HL-60/S4 (cell line): Measurements from ENCODE around the gene KCNA1.

Source experiments
- in situ Hi-C: fragments of 300-500 bp; cut with MboI; formaldehyde crosslinking; loops from 2 replicates; pipeline ENCODE4 v1.14.3; 2022; ENCODE audit warnings: low sequenced_read_pairs

Gene KCNA1

DNA sequence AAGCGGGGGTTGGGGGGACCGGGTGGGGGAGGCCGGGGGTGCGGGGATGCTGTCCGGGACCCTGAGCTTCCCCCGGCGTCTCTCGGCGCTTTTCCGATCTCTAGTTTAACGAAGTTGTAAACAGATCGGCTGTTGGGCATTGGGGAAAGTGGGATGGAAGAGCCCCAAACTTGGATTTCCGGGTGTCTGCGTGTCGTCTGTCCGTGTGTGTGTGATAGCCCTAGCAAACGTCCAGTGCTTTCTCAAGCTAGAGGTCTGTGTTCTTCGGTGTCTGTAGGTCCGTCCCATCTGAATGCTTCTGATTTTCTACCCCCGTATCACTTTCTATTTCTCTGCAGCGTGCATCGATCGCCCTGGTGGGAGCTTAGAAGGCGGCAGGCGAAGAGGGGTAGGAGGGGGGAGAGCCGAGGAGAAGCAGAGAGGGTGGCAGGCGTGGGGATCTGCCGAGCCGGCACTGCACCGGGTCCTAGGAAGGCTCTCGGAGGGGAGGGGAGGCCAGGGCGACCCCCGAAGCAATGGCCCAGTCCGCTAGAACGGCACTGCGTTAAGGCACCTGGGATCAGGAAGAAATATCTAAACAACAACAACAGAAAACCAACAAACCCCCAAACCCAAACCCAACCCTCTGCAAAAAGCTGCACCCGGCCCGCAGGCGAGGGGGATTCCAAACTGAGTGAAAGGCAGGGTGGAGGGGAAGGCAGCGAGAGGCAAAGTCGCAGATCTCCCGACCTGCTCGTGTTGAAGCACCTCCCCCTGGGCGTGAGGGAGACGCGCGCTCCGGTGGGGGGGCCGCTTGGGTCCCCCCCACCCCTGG is 1.0 kb downstream of the KCNA1 start:
- in situ Hi-C loops: no loop called here

DNA sequence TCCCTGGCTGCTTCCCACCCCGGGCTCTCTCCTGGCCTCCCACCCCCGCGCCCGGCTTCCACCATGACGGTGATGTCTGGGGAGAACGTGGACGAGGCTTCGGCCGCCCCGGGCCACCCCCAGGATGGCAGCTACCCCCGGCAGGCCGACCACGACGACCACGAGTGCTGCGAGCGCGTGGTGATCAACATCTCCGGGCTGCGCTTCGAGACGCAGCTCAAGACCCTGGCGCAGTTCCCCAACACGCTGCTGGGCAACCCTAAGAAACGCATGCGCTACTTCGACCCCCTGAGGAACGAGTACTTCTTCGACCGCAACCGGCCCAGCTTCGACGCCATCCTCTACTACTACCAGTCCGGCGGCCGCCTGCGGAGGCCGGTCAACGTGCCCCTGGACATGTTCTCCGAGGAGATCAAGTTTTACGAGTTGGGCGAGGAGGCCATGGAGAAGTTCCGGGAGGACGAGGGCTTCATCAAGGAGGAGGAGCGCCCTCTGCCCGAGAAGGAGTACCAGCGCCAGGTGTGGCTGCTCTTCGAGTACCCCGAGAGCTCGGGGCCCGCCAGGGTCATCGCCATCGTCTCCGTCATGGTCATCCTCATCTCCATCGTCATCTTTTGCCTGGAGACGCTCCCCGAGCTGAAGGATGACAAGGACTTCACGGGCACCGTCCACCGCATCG is 1.8 kb downstream of the KCNA1 start:
- in situ Hi-C loops: no loop called here

DNA sequence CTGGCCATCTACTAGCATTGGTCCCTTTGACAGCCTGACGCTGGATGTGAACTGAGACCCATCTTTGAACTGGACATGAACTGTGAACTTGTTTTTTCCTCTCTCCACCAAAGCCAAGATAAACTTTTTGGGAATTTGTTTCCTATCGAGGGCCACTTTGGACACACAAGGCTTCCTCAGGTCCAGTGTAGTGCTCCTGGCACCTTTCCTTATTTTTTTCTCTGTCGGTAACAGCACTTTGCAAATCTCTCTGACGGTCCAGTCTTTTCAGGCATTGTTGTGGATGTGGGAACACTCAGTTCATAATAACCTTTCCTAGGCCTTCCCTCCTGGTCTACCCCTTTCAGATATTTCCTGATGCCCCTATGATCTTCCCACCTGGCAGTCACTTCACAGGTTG is 5.0 kb downstream of the KCNA1 start:
- in situ Hi-C loops: no loop called here

DNA sequence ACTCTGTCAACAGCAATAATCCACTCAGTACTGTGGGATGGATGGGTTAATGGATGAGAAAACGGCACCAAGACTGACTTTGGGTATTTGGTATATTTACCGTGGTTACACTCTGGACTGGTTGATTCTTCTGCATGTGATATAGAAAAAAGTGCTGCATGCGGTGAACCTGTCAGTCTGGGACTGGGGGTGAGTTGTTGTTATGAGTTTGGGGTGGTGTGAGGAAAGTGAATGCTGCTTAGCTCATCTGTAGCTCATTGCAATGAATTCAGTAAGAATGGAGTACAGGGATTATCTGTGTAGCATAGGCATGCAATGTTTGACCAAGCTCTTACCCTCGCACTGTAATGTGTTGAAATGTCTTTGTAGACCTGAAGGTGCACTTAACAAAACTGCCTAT is 6.0 kb downstream of the KCNA1 start:
- in situ Hi-C loops: no loop called here

DNA sequence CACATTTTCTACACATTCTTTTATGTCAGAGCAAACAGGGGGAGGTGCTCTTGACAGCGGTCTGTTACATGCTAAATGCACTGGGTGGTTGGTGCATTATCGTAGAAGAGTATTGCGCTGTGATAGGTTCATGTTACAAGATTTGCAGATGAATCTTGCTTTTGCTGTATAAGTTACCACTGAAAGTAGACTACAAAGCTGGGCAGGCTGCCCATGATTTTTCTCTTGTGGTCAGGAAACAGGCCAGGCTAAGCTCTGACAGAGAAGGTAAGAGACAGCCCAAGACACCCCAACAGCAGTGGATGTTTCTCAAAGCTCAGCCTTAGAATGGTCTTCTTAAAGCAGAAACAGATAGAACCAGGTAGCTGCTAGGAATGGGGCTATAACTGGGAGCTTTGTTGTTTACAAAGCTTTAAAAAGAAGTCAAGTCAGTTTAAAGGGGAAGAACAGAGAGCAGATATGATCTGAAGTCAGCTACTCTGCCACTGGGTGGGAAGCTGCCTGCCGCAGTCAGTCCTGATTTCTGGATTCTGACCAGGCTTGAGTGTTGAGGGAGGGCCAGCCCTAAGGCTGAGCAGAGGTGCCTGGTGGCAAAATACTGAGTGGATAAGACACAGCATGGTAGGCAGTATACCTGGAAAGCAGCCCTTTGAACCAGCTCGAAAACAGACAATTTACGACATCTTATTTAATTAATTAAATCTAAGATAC is 9.4 kb downstream of the KCNA1 start:
- in situ Hi-C loops: no loop called here

DNA sequence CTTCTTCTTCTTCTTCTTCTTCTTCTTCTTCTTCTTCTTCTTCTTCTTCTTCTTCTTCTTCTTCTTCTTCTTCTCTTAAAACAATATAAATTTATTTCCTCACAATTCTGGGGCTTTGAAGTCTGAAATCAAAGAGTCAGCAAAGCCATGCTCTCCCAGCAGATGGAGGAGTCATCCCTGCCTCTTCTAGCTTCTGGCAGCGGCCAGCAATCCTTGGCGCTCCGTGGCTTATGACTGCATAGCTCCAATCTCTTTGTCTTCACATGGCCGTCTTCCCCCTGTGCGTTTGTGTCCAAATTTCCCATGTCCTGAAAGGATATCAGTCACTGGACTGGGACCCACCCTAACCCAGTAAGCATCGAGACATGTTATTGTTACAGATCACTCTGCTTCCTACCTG is 22.9 kb downstream of the KCNA1 start:
- in situ Hi-C loops: no loop called here

DNA sequence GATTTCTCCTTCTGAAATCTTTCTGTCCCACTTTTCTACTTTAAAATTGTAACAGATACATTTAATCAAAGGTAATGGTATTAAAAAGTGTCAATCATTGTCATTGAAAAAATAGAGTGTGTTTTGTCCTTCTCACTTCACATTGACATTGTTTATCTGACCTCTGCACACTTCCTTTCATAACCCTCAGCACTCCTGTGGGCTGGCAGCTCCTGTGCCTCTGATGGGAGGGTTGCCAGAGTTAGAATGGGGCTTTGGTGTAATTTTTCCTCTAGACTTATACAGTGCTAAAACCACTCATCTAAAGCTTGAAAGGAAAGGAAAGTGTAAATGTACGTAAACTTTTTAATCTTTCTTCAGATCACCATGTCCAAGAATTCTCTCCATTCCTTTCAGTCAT is 23.7 kb downstream of the KCNA1 start:
- in situ Hi-C loops: no loop called here

DNA sequence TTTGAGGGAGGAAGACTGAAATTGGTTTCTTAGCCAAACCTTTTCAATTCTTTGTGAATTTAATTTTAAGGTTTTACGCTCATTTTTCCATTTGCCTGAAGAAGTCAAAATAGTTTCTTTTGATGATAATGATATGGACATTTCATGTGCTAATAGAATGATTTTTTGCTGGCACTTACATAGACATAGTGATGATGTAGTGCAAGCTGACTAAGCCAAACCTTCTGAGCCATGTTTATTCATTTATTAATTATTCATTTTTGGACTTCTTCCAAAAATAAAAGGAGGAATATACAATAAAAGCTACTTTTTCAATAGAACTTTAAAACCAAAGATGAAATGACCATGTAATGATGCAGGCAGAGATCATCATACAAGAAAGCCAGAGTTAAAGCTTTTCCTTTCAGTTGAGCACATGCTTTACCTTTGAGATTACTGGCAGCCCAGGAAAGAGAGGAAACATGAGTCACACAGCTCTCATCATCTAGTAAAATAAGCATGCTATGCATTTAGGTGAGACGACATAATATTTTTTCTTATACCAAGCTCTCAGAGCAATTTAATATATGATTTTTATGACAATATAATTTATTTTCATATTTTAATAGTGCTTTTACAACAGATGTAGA is 24.8 kb downstream of the KCNA1 start:
- in situ Hi-C loops: no loop called here

DNA sequence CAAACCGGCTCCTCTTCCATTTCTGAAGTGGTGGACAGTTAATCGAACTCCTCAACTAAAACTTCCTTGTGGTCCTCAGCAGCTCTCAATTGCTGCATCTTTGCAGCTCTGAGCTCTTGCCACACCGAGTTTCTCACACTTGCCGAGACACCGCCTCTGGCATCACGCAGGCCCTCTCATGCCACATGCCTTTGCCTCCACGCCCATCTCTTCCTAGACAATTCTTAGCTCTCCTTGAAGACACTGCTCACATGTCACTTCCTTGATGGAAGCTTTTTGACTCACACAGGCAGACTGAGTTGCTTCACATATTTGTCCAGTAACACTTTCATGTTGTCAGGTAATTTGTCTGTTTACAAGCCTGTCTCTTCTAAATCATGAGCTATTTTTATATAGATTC is 29.2 kb downstream of the KCNA1 start:
- in situ Hi-C loops: no loop called here

DNA sequence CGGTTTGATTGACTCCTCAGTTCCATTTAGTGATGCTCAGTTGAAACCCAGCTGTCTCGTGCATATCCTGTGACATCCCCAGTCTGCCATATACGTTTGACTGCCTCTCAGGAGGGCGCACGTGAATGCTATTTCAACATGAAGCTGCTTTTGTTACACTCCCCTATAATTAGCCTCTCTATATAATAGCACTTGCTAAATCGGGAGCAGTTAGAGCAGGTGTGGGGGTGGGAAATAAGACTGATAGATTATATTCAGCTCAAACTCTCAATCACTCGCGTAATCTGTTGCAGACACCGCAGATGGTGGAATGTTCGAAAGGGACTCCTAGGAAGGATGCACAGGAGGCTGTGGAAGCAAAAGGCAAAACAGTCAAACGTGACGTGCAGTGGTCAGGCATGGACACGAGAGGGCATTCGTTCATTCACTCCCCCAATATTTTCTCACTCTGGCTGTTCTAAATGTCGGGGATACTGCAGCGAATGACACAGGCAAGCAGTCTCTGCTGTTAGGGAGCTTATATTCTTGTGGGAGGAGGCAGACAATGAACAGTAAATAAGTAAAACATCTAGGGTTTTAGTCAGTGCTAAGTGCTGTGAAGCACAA is 29.8 kb downstream of the KCNA1 start:
- in situ Hi-C loops: no loop called here

DNA sequence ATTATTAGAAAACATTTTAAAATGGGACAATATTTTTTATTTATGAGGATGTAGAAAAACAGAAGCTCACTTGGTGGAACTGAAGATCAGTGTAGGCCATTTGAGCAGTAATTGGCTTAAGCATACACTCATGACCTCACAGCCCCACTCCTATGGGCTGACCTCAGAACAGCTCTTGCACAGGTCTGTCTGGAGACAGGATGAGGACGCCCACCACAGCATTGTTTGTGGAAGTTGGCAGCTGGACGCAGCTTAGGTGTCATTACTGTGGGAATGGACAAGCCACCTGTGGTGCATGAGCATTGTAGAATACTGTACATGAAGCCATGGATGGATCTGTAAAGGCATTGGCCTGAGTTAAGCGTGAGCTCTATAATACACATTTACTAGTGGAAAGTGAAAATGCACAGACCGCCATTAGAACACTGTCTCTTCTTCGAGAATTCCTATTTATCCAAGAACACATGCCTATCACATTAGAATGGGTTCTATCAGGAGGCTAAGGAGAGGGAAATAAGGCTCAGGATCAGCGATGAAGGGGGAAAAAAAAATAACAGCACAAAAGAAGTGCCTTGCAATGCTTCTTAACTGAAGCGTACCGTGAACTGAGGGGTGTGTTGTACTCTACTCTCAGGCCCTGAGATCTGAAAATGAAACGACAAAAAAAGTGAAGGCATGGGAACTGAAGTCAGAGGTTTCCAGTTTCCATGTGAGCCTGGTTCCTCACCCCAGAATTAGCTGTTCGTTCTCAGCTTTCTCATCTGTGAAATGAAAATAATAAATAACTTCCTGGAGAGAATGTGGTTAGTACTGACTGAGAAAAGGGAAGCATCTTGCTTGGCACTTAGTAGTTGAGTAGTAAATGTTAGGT is 33.6 kb downstream of the KCNA1 start:
- in situ Hi-C loops: no loop called here

DNA sequence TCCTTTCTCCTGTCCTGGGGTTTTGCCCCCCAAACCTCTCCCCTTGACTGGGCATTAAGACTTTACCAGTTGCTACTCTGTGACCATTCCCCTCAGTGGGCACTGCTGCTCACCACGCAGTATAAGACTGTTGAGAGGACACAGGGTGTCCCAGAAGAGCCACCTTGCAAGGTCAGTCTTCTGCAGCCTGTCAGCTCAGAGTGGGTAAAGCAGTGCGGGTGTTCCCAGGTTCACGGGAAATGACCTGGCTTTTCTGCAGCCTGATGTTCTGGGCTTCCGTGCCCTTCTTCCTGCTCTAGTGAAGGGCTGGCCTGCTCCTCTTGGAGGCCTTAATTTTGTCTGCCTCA is 34.2 kb downstream of the KCNA1 start:
- in situ Hi-C loops: no loop called here

DNA sequence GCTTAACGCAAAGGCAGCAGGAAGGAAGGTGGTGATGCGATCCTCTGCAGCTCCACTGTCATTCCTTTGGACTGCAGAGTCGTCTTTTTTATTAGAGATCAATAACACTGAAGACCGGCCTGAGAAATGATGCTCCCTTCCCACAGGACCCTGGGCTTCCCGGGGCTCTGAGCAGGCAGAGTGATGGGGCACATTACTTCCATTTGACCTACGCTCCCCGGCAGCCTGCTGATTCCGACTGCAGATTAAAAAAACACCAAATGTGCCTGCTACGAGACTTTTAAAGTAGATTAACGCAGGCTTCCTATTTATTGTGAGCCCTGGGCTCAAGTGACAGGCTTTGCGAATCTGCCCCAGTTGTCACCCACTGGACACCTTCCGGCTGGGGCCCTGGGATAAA is 37.5 kb downstream of the KCNA1 start:
- in situ Hi-C loops: no loop called here

DNA sequence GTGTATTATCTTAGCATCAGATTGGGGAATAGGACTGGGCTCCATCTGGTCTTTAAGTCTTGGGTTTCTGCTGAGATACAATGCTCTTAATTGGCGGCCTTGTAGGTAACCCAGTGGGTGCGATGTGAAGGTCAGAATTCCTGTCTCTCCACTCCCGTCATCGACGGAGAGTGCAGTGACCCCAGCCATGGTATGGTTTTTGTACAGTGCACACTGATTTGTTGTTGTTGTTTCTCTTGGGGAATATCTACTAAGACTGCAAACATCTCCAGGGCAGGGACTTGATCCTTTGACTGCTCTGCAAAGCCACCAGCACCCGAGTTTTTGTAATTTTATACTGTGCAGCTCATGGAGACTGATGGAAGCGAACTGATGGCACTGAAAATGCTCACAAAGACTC is 41.4 kb downstream of the KCNA1 start:
- in situ Hi-C loops: no loop called here

DNA sequence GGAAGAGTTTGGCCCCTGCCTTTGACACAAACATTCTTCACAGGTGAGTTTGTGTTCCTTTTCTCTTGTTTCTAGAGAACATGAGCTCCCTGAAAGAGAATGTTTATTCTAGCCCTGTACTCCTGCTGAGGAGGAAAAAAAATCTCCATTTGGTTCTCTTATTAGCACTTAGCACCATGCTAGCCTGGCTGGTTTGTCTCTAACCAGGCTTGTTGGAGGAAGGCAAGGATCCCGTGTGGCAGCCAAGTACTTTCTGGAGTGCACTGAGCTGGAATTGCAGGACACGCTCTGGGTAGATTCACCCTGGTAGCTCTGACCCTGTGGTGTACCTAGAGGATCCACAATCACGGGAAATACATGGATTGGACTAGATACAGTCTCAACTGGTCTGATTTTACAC is 41.9 kb downstream of the KCNA1 start:
- in situ Hi-C loops: no loop called here

DNA sequence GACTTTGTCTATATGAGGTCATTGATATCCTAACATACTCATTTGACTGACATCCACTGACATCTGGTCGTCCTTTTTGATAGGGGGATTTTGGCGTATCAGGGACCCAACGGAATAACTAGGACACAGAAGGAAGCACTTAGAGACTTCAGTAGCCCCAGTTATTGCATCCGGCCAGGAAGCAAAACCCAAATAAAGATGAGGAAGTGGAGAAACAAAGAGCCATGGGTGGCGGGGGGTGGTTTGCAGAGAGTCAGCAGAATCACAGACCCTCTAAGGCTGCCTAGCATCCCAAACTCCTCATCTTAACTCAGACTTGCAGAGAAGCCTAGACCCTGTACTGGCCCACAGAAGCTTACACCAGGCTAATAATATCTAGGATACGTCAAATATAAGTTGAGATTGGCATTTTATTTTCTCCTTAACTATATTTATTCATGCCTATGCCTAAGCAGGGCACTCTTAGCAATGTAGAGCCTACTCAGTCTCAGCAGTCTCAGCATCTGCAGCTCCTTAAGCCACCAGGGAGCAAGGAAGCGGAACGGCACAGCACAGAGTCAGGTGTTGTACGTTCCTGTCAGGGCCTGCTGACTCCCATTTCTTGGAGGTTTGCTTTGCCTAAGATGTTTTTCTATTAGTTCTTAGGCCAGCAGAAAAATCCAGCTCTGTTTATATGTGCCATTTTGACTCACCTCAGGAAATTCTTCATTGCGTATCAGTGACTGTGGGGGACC is 45.1 kb downstream of the KCNA1 start:
- in situ Hi-C loops: no loop called here

DNA sequence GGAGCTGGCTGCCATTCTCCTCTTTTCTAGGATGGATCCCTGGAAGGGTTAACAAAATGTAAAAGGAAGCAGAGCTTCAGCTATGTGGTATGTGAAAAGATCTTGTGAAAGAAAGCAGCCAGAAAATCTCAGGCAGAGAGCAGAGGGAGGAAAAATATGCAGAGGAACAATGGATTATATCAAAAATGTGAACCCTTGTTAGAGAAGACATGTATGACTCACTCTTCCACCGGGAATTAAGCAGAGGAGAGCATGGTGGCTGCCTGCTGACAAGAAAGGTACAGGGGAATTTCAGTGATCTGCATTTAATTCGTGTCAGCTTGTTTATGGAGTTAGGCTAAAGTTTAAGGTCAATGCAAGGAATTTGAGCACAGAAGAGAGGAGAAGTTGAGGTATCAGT is 46.3 kb downstream of the KCNA1 start:
- in situ Hi-C loops: no loop called here

DNA sequence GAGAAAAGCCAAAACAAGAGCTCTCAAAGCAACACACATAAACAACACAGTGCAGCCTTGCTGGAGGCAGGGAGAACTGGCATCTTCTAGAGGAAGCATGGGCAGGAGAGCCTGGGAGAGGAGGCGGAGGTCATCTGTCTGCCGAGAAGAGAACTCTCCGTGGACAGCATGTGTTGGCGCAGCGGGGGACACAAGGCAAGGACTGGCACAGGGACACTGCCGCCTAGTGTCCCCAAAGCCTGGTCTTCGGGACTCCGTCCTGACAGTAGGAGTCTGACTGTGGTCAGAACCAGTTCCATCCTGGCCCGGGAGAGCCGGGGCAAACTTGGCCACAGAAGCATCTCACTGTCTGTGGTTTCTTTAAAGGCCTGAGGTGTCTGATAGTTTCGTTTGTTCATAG is 47.3 kb downstream of the KCNA1 start:
- in situ Hi-C loops: no loop called here

DNA sequence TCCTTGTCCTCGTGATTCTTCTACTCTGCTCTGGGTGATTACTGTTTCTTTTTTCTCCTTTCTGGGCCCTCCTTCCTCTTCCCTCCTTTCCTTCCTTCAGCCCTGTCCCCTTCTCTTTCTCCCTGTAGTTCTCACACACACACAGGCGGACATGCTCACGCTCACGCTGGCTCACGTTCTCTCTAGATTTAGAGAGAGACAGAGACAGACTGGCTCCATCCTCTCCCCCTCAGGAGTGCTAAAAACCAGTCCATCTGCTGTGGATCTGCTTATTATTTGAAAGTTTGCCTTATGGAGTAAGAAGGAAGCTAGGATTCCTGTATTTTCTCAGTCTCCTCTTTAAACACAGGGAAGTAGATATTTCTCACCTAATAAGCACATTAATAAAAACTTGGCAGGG is 48.1 kb downstream of the KCNA1 start:
- in situ Hi-C loops: no loop called here
